GM18519 (cell line): ENCODE results near the gene ACTL6A.
"Not testable (repeated sequence)": the region's sequence is repeated elsewhere in the genome, so short reads cannot be mapped to it uniquely, and the experiment has no call there.

Experiments used
- ATAC-seq: cut with Tn5 transposase; IDR thresholded peaks from one replicate; pipeline ENCODE4 v1.9.1; 2021; ENCODE audit warnings: mild to moderate bottlenecking, moderate library complexity; ENCODE audit not compliant: unreplicated experiment, low FRiP score

Gene ACTL6A

DNA sequence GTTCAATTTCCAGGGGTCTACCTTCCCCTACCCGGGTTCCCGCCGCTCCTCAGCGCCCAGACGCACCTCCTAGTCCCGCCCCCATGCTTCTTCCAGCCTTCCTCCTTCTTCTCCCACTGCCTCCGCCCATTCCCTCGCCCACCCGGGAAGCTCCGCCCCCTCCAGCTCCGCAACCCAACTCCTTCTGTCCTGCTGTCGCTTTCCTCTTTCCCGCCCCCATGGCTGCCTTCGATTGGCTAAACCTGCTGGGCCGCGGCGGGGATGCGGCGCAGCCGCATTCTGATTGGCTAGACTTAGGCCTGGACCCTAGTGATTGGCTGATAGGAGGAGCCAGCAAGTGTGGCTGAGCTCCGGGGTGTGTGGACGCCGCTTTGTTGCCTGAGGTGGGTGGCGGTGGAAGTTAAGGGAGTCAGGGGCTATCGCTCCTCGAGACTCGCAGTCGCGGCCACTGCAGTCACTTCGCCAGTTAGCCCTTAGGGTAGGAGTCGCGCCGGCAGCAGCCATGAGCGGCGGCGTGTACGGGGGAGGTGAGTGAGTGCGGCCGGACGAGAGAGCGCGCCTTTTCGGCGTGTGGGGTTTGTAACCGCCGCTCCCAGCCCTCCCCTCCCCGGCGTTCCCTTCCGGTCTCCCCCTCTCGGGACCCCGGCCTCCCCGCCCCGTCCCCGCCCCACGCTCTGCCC, at the start of gene ACTL6A:
Gene ACTL6A, plus strand, starts transcription at position 336 of the 680 bp plus-strand sequence. Its CDS starts 167 bp downstream, at position 503.
- peak; percentile 94 for ATAC-seq

DNA sequence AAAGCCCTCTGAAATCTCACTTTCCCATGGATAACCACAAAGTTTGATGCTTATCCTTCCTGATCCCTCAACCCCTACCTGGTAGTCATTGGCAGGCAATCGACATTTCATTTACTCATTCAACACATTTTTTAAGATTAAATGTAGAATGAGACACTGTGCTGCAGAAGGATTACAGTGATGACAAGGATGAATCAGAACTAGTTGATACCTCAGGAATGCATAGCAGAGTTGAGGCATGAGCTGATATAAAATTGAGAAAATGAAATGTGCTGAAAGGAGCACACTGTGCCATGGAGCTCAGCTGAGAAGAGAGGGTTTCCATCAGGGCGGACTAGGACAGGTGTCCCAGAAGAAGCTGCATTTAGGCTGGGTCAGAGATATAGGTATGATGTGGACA, 48.9 kb upstream of the ACTL6A start:
- ATAC-seq, result no peak

GRCh38 chr3:179516461-179517251, 46.1 kb upstream of the ACTL6A start:
- not testable (repeated sequence) for ATAC-seq

- no peak for ATAC-seq
Observed at GRCh38 chr3:179526482-179526881, 36.2 kb upstream of the ACTL6A start.

GRCh38 chr3:179526989-179527391, 35.7 kb upstream of the ACTL6A start:
- no peak for ATAC-seq

GRCh38 chr3:179528772-179529171, 34.0 kb upstream of the ACTL6A start:
- no peak for ATAC-seq

GRCh38 chr3:179531576-179531975, 31.1 kb upstream of the ACTL6A start:
- ATAC-seq, result no peak

GRCh38 chr3:179533274-179533673, 29.5 kb upstream of the ACTL6A start:
- no peak for ATAC-seq

DNA sequence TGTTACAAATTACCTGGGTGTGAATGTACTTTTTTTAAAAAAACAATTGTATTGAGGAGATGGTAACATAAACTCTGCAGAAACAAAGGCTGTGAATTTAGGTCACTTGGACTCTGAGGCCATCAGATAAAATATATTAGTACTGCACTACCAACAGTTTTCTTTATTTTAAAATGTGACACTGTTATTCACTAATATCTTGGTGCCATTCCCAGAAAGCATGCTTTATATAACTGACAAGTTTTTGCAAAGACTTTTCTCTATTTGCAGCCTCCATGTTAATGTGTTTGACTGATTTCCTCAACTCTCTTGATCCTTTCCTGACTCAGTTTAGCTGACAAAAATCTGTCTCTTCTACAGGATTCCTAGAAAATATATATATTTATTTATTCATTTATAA, 26.5 kb upstream of the ACTL6A start:
- ATAC-seq, result no peak

- no peak for ATAC-seq
Observed at GRCh38 chr3:179541094-179541493, 21.6 kb upstream of the ACTL6A start.

- no peak for ATAC-seq
Observed at GRCh38 chr3:179541596-179541995, 21.1 kb upstream of the ACTL6A start.

GRCh38 chr3:179542375-179542774, 20.4 kb upstream of the ACTL6A start:
- ATAC-seq, result no peak

GRCh38 chr3:179544981-179545645, 17.6 kb upstream of the ACTL6A start:
- ATAC-seq, result no peak

DNA sequence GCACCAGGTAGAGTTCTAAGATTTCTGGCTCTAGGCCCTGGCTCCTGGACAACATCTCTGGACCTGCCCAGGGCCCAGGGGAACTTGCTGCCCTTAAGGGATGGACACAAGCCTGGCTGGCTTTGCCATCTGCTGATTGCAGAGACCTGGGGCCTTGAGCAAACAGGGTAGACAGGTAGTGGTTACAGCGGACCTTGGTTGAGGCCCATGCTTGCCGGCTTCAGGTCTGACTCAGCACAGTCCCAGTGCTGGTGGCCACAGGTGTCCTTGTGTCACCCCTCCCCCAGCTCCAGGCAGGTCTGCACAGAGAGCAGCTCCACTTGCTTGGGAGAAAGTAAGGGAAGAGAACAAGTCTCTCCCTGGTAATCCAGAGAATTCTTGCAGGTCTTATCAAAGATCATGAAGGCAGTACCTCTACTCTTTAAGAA, 15.9 kb upstream of the ACTL6A start:
- ATAC-seq, result no peak

- no peak for ATAC-seq
Observed at GRCh38 chr3:179551349-179552105, 11.2 kb upstream of the ACTL6A start.

DNA sequence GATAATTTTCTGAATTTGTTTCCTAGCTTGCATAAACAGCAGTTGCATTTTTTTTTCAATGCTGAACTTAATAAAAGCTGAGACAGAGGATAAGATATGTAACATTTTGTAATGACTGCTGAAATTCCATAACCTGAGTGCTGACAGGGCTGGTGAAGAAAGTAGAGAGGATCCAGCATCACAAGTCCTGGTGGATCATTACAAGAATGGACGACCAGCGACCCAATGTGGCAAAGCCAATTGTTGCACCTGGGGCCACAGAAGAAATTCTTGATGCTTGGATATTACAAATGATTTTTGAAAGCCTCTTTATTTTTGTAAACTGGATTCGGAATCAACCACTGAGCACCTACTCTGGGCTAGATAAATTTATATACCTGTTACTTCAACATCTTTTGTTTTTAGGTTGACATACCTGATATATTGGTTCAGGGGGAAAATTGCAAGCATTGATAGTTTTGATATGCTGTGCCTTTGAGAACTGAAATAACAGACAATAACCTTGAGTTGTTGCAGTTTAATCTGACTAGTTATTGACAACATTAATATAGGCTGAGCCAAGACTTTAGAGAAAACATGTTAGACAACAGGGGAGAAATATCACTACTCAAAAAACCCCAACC, 3.9 kb upstream of the ACTL6A start:
- ATAC-seq, result no peak

GRCh38 chr3:179560791-179561190, 1.9 kb upstream of the ACTL6A start:
- ATAC-seq, result no peak

DNA sequence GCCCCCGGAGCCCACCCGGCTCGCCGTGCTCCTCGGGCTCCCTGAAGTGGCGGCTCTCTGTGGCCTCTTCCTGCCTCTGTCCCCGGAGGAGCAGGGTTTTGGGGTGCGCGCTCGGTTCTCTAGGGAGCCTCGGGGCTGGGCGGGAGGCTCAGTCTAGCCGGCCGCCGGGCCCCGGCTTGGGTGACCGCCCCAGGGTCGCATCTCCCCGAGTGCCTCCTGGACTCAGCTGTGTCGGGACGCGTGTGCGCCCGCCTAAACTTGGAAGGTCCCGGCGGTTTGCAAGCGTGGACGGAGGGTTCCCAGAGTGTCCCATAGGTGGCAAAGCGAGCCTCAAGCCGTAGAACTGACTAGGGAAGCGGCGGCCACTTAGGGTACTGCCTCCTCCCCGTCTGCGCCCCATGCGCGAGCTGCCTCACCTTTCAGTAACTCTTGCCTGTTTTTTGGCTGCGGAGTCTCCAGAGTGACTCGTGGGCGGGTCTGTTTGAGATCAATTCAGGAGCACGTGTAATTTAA, 601 bp downstream of the ACTL6A start:
- ATAC-seq, result peak; percentile 36

DNA sequence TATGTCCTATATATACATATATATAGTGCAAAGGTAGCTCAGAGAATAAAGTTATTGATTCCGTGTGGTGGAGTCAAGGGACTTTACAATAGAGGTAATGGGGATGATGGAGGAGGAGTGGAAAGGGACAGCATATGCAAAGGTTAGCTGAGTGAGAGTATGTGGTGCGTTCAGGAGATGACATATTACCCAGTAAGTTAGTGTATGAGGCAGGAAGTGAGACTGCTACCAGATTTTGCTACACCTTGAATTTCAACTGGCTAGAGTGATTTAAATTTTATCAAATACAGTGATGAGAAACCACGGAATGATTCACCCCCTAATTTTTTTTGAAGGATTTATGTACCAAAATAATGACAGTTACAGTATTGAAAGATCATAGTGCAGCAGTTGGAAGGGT, 2.8 kb downstream of the ACTL6A start:
- no peak for ATAC-seq

DNA sequence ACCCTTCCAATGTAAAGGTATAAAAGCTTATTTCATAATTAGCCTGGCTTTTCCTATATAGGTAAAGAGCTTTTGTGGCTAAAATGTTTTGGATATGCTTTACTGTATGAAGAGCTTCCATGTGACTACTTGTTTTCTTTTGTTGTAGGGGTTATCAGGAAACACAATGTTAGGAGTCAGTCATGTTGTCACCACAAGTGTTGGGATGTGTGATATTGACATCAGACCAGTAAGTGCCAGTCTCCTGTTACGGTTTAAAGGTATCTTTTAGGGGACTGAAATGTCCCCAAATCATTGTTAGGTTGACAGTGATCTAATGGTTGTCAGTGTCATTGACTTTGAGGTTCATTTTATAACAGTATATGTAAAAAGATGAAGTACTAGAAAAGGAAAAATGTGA, 18.3 kb downstream of the ACTL6A start:
- ATAC-seq, result no peak
